Measurements from ENCODE around the gene CCDC88A.

DNA sequence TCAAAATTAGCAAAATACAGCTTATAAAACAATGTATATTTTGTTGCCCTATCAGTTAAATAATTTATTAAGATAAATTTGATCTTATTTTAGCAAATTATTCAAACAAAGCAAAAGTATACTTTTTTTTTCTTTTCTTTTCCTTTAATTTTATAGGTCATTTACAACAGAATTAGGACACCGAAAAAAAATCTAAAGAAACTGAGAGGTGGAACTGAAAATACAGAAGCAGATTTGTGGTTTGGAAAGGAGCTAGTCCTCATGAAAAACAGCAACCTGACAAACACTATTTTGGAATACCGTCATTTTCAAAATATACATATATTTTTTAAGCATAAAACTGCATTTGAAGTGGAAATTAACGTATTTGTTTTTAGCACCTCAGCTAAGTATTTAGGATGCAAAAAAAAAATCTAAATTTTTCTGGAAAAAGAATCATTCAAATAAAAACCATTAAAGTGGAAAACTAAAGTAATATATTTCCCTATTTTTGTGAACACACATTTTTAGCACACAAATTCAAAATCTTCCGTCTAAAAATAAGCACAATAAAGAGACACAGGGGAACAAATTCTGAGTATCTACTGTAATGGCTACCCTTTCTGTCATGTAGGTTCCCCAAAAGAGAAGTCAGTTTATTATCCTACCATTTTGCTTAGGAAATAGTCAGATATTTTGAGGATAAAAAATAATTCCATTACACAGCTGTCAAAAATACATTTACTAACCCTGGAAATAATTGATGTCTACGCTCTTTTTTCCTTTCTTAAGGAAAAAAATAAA, 2.7 kb downstream of the CCDC88A start:
- TF ChIP-seq EZH2 (IDR thresholded peaks at IDR 0.05; ENCODE audit: insufficient read depth, poor library complexity, severe bottlenecking) (no peak), EZH2phosphoT487 (IDR thresholded peaks at IDR 0.05; ENCODE audit: insufficient read depth, low read depth) (no peak)
